ENCODE measurements around the gene ZSCAN16.

DNA sequence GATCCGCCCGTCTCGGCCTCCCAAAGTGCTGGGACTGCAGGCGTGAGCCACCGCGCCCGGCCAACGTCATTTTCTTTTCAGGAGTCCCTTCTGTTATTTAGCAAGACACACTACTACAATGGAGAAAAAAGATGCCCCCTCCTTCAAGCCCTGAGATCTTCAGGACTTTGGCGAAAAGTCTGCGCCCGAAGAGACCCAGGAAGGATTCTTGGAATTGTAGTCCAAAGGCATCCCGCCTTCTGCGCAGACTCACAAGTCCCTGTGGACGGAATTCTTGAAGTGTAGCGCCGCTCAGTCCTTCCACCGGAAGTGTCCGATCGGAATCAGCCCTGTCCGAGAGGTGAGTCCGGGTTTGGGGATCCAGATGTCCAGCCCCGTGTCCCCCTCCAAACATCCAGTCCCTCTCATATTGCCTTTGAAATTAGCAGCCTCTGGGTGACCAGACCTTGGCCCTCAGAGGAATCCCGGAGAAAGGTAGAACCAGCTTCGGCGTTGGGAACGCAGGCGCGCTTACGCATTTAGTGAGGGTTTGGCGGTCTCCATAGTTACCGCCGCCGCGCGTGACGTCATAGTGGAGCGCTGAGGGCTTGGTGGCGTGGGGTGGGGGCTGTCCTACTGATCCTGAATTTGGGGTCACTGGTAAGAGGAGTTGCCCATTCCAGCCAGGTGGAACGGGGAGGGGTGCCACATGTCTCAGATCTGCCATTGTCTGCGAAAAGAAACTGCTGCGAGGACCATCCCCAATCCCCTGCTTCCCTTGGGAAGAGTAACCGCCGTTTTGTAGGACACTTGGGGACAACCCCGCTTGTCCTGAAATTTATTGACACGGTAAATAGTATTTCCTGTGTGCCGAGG is 43.6 kb upstream of the ZSCAN16 start:
- no peak for TF ChIP-seq CTCF (conservative IDR thresholded peaks at IDR 0.05)
- no peak for TF ChIP-seq ZFX (IDR thresholded peaks at IDR 0.05)
